ENCODE results near the gene PLCXD1.
A peak's percentile ranks its signal among the peaks of the same experiment; 100 is the strongest.
"Not testable (repeated sequence)": the region's sequence is repeated elsewhere in the genome, so short reads cannot be mapped to it uniquely, and the experiment has no call there.

Gene PLCXD1

GRCh38 chrX:318739-319578 lies 37.8 kb downstream of the PLCXD1 start, which contains the start of gene GTPBP6:
TSS of gene GTPBP6 (minus strand) at chrX:318796. CDS start at chrX:318787, 9 bp downstream.
- DNase-seq, result peak; percentile 100

- no peak for DNase-seq
These were observed 38.5 kb downstream of the PLCXD1 start for GRCh38 chrX:319579-320125.

GRCh38 chrX:320126-320783 lies 39.1 kb downstream of the PLCXD1 start:
- DNase-seq, result peak; percentile 24

GRCh38 chrX:323721-324628 lies 42.8 kb downstream of the PLCXD1 start:
- no peak for DNase-seq

- not testable (repeated sequence) for DNase-seq
These were observed 43.5 kb downstream of the PLCXD1 start for GRCh38 chrX:324664-325063.

GRCh38 chrX:327660-328126 lies 46.5 kb downstream of the PLCXD1 start:
- no peak for DNase-seq

- DNase-seq, result no peak
These were observed 48.2 kb downstream of the PLCXD1 start for GRCh38 chrX:329291-329910.

- not testable (repeated sequence) for DNase-seq
These were observed 49.1 kb downstream of the PLCXD1 start for GRCh38 chrX:330141-330725.

GRCh38 chrX:330726-331150 lies 49.6 kb downstream of the PLCXD1 start:
- DNase-seq, result no peak

GRCh38 chrX:331151-331824 lies 50.1 kb downstream of the PLCXD1 start:
- DNase-seq, result peak; percentile 25

- no peak for DNase-seq
These were observed 50.8 kb downstream of the PLCXD1 start for GRCh38 chrX:331825-332495.

- no peak for DNase-seq
These were observed 51.3 kb downstream of the PLCXD1 start for GRCh38 chrX:332496-332860.

GRCh38 chrX:332916-333610 lies 51.9 kb downstream of the PLCXD1 start:
- DNase-seq, result no peak

GRCh38 chrX:333611-334311 lies 52.6 kb downstream of the PLCXD1 start:
- DNase-seq, result no peak

- no peak for DNase-seq
These were observed 53.2 kb downstream of the PLCXD1 start for GRCh38 chrX:334331-334891.

- DNase-seq, result no peak
These were observed 54.0 kb downstream of the PLCXD1 start for GRCh38 chrX:334971-335757.

- no peak for DNase-seq
These were observed 54.6 kb downstream of the PLCXD1 start for GRCh38 chrX:335758-336155.

- DNase-seq, result no peak
These were observed 55.0 kb downstream of the PLCXD1 start for GRCh38 chrX:336227-336626.
